GM23338 (cell line): ENCODE data around the gene ZNF594. TPM values are rescaled to one million over a fixed set of nuclear protein-coding genes. Genes with fewer than 3 reads are reported as not detected.
"Not testable (repeated sequence)": the region's sequence is repeated elsewhere in the genome, so short reads cannot be mapped to it uniquely, and the experiment has no call there.

Experiments used
- ATAC-seq: fragments of 200-7000 bp; cut with Tn5 transposase; 3 replicates; pipeline ENCODE4 v1.9.1; 2020
- DNase-seq: peaks from one replicate; pipeline ENCODE4 v3.0.0-alpha.2; 2015; ENCODE audit warnings: low spot score
- H2AFZ ChIP-seq: fragments of 200-600 bp; sonication (generic); 2 replicates; pipeline ENCODE4 v1.8.0; 2016; ENCODE audit warnings: antibody characterized with exemption, mild to moderate bottlenecking, moderate library complexity
- H3F3A ChIP-seq: fragments of 200-600 bp; sonication (generic); replicated peaks from 2 replicates; pipeline ENCODE4 v1.8.0; 2017; ENCODE audit warnings: antibody characterized with exemption, mixed run types, low read depth
- H3K27ac ChIP-seq: fragments of 200-600 bp; sonication (generic); 2 replicates; pipeline ENCODE4 v1.6.1; 2016; ENCODE audit warnings: low read depth
- H3K27me3 ChIP-seq: fragments of 200-600 bp; sonication (generic); 2 replicates; pipeline ENCODE4 v1.8.0; 2016; ENCODE audit warnings: mild to moderate bottlenecking, mixed run types, moderate library complexity; ENCODE audit not compliant: insufficient read depth
- H3K36me3 ChIP-seq: fragments of 200-600 bp; sonication (generic); 2 replicates; pipeline ENCODE4 v1.8.0; 2016; ENCODE audit warnings: mild to moderate bottlenecking; ENCODE audit not compliant: insufficient read depth
- H3K4me1 ChIP-seq: fragments of 200-600 bp; sonication (generic); 2 replicates; pipeline ENCODE4 v1.8.0; 2016; ENCODE audit warnings: mild to moderate bottlenecking, moderate library complexity; ENCODE audit not compliant: insufficient read depth
- H3K4me2 ChIP-seq: fragments of 200-600 bp; sonication (generic); 2 replicates; pipeline ENCODE4 v1.7.1; 2017; ENCODE audit warnings: mixed run types
- H3K4me3 ChIP-seq: fragments of 200-600 bp; sonication (generic); 2 replicates; pipeline ENCODE4 v1.6.1; 2016; ENCODE audit warnings: mixed run types
- H3K79me2 ChIP-seq: fragments of 200-600 bp; sonication (generic); replicated peaks from 2 replicates; pipeline ENCODE4 v1.8.0; 2017; ENCODE audit warnings: mild to moderate bottlenecking; ENCODE audit not compliant: insufficient read depth
- H3K9me2 ChIP-seq: fragments of 200-600 bp; sonication (generic); 2 replicates; pipeline ENCODE4 v1.8.0; 2017; ENCODE audit not compliant: insufficient read depth
- H4K20me1 ChIP-seq: fragments of 200-600 bp; sonication (generic); replicated peaks from 2 replicates; pipeline ENCODE4 v1.8.0; 2017; ENCODE audit warnings: mild to moderate bottlenecking; ENCODE audit not compliant: insufficient read depth
- H3K27ac Mint-ChIP-seq: 2 replicates; pipeline ENCODE4 v1.8.0; 2020; ENCODE audit warnings: inconsistent platforms, mild to moderate bottlenecking, moderate library complexity, mixed read lengths
- H3K27me3 Mint-ChIP-seq: 3 replicates; pipeline ENCODE4 v1.8.0; 2022; ENCODE audit warnings: low read depth, mild to moderate bottlenecking, moderate library complexity, mixed read lengths, inconsistent platforms; ENCODE audit not compliant: insufficient read depth, poor library complexity
- H3K36me3 Mint-ChIP-seq: 3 replicates; pipeline ENCODE4 v1.8.0; 2021; ENCODE audit warnings: low read depth, mild to moderate bottlenecking, inconsistent platforms, moderate library complexity, mixed read lengths
- H3K4me1 Mint-ChIP-seq: 3 replicates; pipeline ENCODE4 v1.8.0; 2020; ENCODE audit warnings: mild to moderate bottlenecking, inconsistent platforms, mixed read lengths
- H3K4me3 Mint-ChIP-seq: 3 replicates; pipeline ENCODE4 v1.8.0; 2021; ENCODE audit warnings: moderate library complexity, mild to moderate bottlenecking, inconsistent platforms, mixed read lengths
- H3K9me3 Mint-ChIP-seq: 3 replicates; pipeline ENCODE4 v1.8.0; 2020; ENCODE audit warnings: moderate library complexity, mild to moderate bottlenecking, inconsistent platforms, mixed read lengths
- CREB1 ChIP-seq: fragments of 250-450 bp; sonication (Bioruptor Pico); IDR thresholded peaks from 2 replicates; pipeline ENCODE4 v1.5.0; 2020; ENCODE audit warnings: low read depth, mild to moderate bottlenecking, moderate library complexity
- CTCF ChIP-seq, 2 experiments: fragments of 200-600 bp in 1 of 2; sonication (generic) in 1 of 2; conservative IDR thresholded peaks; 2 replicates each; pipeline versions ENCODE4 v1.5.1 to v1.6.1; 2016 to 2017; ENCODE audit warnings: antibody characterized with exemption in 2 of 2, low read depth in 2 of 2, mild to moderate bottlenecking in 2 of 2, moderate library complexity in 1 of 2
- ETS1 ChIP-seq: IDR thresholded peaks from 2 replicates; pipeline ENCODE4 v1.6.1; 2016; ENCODE audit warnings: antibody characterized with exemption
- EZH2 ChIP-seq: fragments of 200-600 bp; sonication (generic); IDR thresholded peaks from one replicate; pipeline ENCODE4 v1.8.0; 2017; ENCODE audit warnings: antibody characterized with exemption, mild to moderate bottlenecking, low read depth; ENCODE audit not compliant: unreplicated experiment
- EZH2phosphoT487 ChIP-seq: fragments of 200-600 bp; sonication (generic); IDR thresholded peaks from one replicate; pipeline ENCODE4 v1.8.1; 2018; ENCODE audit warnings: antibody characterized with exemption; ENCODE audit not compliant: unreplicated experiment
- JUNB ChIP-seq: IDR thresholded peaks from one replicate; pipeline ENCODE4 v1.6.1; 2016; ENCODE audit warnings: antibody characterized with exemption; ENCODE audit not compliant: unreplicated experiment
- NANOG ChIP-seq: IDR thresholded peaks from 2 replicates; pipeline ENCODE4 v1.6.1; 2016; ENCODE audit warnings: antibody characterized with exemption, borderline replicate concordance
- STAT1 ChIP-seq: IDR thresholded peaks from one replicate; pipeline ENCODE4 v1.6.1; 2016; ENCODE audit warnings: antibody characterized with exemption; ENCODE audit not compliant: unreplicated experiment
- ZNF114 ChIP-seq: fragments of 250-450 bp; sonication (Bioruptor Pico); IDR thresholded peaks from 2 replicates; pipeline ENCODE4 v1.5.0; 2020; ENCODE audit warnings: mild to moderate bottlenecking, moderate library complexity
- ZNF462 ChIP-seq: fragments of 250-450 bp; sonication (Bioruptor Pico); IDR thresholded peaks from 2 replicates; pipeline ENCODE4 v1.5.0; 2020; ENCODE audit warnings: mild to moderate bottlenecking, moderate library complexity
- polyA plus RNA-seq: library from polyadenylated mRNA; unstranded; fragments of >200 nt; fragmentation: Nextera tagmentation; extraction: Ambion mirVana; gene quantifications from 2 replicates; pipeline ENCODE4 v1.2.1, GENCODE V29; 2016
- total RNA-seq: library from RNA; depleted of rRNA; stranded (reverse); fragments of >200 nt; shearing (Covaris generic); gene quantifications from 2 replicates; pipeline ENCODE4 v1.2.3, GENCODE V29; 2014

ZNF594 gene
- total and polyA plus RNA-seq, 2 experiments from 2014 or later, result 7.0 to 15.6 TPM

- H3K79me2 ChIP-seq, result no peaks in the 10 kb centered on the region
- no peaks in the 10 kb centered on the region for H3K27me3 ChIP-seq
- no peak overlapping the region for H3K27ac ChIP-seq
- no peak for ATAC-seq
- no peak for DNase-seq
- TF ChIP-seq ETS1 (no peak), CTCF (conservative IDR thresholded peaks at IDR 0.05; ENCODE audit: low read depth in 2 of 2) (no peak), CREB1 (CRISPR knock-in tag) (no peak), JUNB (no peak), EZH2phosphoT487 (no peak), NANOG (no peak), STAT1 (no peak), EZH2 (no peak), ZNF114 (CRISPR knock-in tag) (no peak), ZNF462 (CRISPR knock-in tag) (no peak)
- H3K4me2 ChIP-seq, result no peak overlapping the region
- no peaks in the 10 kb centered on the region for H4K20me1 ChIP-seq
- H3K4me1 Mint-ChIP-seq, result no peaks in the 10 kb centered on the region
- H3K4me3 Mint-ChIP-seq, result no peak overlapping the region
- no peaks in the 10 kb centered on the region for H3K36me3 Mint-ChIP-seq
- H3K4me1 ChIP-seq, result no peaks in the 10 kb centered on the region
- H3K9me3 Mint-ChIP-seq, result no peaks in the 10 kb centered on the region; the same call in 2 of the 3 replicates
- H3K4me3 ChIP-seq, result no peak overlapping the region
- no peak overlapping the region for H2AFZ ChIP-seq
- H3K27me3 Mint-ChIP-seq, result peaks cover 6% of the 10 kb centered on the region
- no peaks in the 10 kb centered on the region for H3K9me2 ChIP-seq
- no peak overlapping the region for H3K27ac Mint-ChIP-seq
- H3F3A ChIP-seq, result no peaks in the 10 kb centered on the region
- no peaks in the 10 kb centered on the region for H3K36me3 ChIP-seq
Measured at GRCh38 chr17:5131146-5131715, 60.4 kb downstream of the ZNF594 start.

- not testable (repeated sequence) for H3K9me2 ChIP-seq, ATAC-seq, H3K36me3 ChIP-seq, H3K4me1 ChIP-seq, H3K79me2 ChIP-seq, H3K4me3 Mint-ChIP-seq, H3K9me3 Mint-ChIP-seq, H3K4me3 ChIP-seq, DNase-seq, H4K20me1 ChIP-seq, H3K27me3 ChIP-seq, H2AFZ ChIP-seq, H3K27me3 Mint-ChIP-seq, H3F3A ChIP-seq, H3K4me1 Mint-ChIP-seq, H3K36me3 Mint-ChIP-seq, H3K27ac Mint-ChIP-seq, H3K4me2 ChIP-seq, H3K27ac ChIP-seq
Measured at GRCh38 chr17:5130687-5131086, 61.0 kb downstream of the ZNF594 start.
